SK-N-SH treated with all-trans-retinoic acid at 6 μM for 48 hours (cell line): ENCODE data around the gene SH3PXD2B.

Experiments used
- ARNTL ChIP-seq: fragments of 450-650 bp; formaldehyde crosslinking; IDR thresholded peaks from 2 replicates; pipeline ENCODE4 v1.5.0; 2020; ENCODE audit warnings: low read depth, mild to moderate bottlenecking, moderate library complexity, borderline replicate concordance
- BACH2 ChIP-seq: fragments of 250-450 bp; sonication (Bioruptor Pico); IDR thresholded peaks from 2 replicates; pipeline ENCODE4 v1.9.0; 2021; ENCODE audit warnings: mild to moderate bottlenecking, borderline replicate concordance
- CSDC2 ChIP-seq: fragments of 250-450 bp; sonication (Bioruptor Pico); IDR thresholded peaks from 2 replicates; pipeline ENCODE4 v1.5.0; 2020; ENCODE audit warnings: mild to moderate bottlenecking, moderate library complexity
- ISL1 ChIP-seq: fragments of 250-450 bp; sonication (Bioruptor Pico); IDR thresholded peaks from 2 replicates; pipeline ENCODE4 v2.1.2; 2022; ENCODE audit warnings: mild to moderate bottlenecking, moderate library complexity
- OSR1 ChIP-seq: fragments of 250-450 bp; sonication (Bioruptor Pico); IDR thresholded peaks from 2 replicates; pipeline ENCODE4 v1.8.0; 2022; ENCODE audit warnings: moderate library complexity, mild to moderate bottlenecking, inconsistent platforms
- POU6F1 ChIP-seq: fragments of 250-450 bp; sonication (Bioruptor Pico); IDR thresholded peaks from 2 replicates; pipeline ENCODE4 v1.8.0; 2021; ENCODE audit warnings: low read depth, mild to moderate bottlenecking, moderate library complexity, borderline replicate concordance
- RARB ChIP-seq: fragments of 250-450 bp; sonication (Bioruptor Pico); IDR thresholded peaks from 2 replicates; pipeline ENCODE4 v1.8.0; 2021; ENCODE audit warnings: mild to moderate bottlenecking, moderate library complexity
- SNAI2 ChIP-seq: fragments of 250-450 bp; sonication (Bioruptor Pico); IDR thresholded peaks from 2 replicates; pipeline ENCODE4 v1.5.0; 2020; ENCODE audit warnings: mild to moderate bottlenecking, moderate library complexity
- TCF4 ChIP-seq: fragments of 250-450 bp; sonication (Bioruptor Pico); IDR thresholded peaks from 2 replicates; pipeline ENCODE4 v1.8.0; 2021; ENCODE audit warnings: mild to moderate bottlenecking, moderate library complexity, borderline replicate concordance
- TSHZ2 ChIP-seq: fragments of 250-450 bp; sonication (Bioruptor Pico); IDR thresholded peaks from 2 replicates; pipeline ENCODE4 v1.5.0; 2020; ENCODE audit warnings: mild to moderate bottlenecking, moderate library complexity
- ZFP30 ChIP-seq: fragments of 450-650 bp; formaldehyde crosslinking; IDR thresholded peaks from 2 replicates; pipeline ENCODE4 v1.5.0; 2022; ENCODE audit warnings: mild to moderate bottlenecking, moderate library complexity
- ZNF565 ChIP-seq: fragments of 450-650 bp; formaldehyde crosslinking; conservative IDR thresholded peaks from 2 replicates; pipeline ENCODE4 v1.5.0; 2020; ENCODE audit warnings: low read depth, mild to moderate bottlenecking, moderate library complexity
- ZNF8 ChIP-seq: fragments of 450-650 bp; formaldehyde crosslinking; IDR thresholded peaks from 2 replicates; pipeline ENCODE4 v1.5.0; 2020; ENCODE audit warnings: mild to moderate bottlenecking, moderate library complexity
- TF ChIP-seq, protein P1 (sequence below): fragments of 250-450 bp; sonication (Bioruptor Pico); IDR thresholded peaks from 2 replicates; pipeline ENCODE4 v1.8.0; 2020; ENCODE audit warnings: mild to moderate bottlenecking, moderate library complexity, borderline replicate concordance

GRCh38 chr5:172315587-172316493, 138.5 kb downstream of the SH3PXD2B start:
- TF ChIP-seq ZFP30 (CRISPR knock-in tag): no peak
- TF ChIP-seq, protein P1, sequence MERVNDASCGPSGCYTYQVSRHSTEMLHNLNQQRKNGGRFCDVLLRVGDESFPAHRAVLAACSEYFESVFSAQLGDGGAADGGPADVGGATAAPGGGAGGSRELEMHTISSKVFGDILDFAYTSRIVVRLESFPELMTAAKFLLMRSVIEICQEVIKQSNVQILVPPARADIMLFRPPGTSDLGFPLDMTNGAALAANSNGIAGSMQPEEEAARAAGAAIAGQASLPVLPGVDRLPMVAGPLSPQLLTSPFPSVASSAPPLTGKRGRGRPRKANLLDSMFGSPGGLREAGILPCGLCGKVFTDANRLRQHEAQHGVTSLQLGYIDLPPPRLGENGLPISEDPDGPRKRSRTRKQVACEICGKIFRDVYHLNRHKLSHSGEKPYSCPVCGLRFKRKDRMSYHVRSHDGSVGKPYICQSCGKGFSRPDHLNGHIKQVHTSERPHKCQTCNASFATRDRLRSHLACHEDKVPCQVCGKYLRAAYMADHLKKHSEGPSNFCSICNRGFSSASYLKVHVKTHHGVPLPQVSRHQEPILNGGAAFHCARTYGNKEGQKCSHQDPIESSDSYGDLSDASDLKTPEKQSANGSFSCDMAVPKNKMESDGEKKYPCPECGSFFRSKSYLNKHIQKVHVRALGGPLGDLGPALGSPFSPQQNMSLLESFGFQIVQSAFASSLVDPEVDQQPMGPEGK (CRISPR knock-in tag): no peak
- TF ChIP-seq TCF4 (CRISPR knock-in tag): no peak
- TF ChIP-seq OSR1 (CRISPR knock-in tag): no peak
- no peak for TF ChIP-seq SNAI2
- TF ChIP-seq ARNTL (CRISPR knock-in tag): no peak
- no peak for TF ChIP-seq CSDC2
- TF ChIP-seq ZNF8 (CRISPR knock-in tag): no peak
- no peak for TF ChIP-seq ZNF565 (CRISPR knock-in tag)
- no peak for TF ChIP-seq BACH2 (CRISPR knock-in tag)
- no peak for TF ChIP-seq POU6F1
- no peak for TF ChIP-seq RARB (CRISPR knock-in tag)
- no peak for TF ChIP-seq ISL1 (CRISPR knock-in tag)
- no peak for TF ChIP-seq TSHZ2 (CRISPR knock-in tag)
